Measurements from ENCODE around the gene MOSPD3.

MOSPD3 gene

DNA sequence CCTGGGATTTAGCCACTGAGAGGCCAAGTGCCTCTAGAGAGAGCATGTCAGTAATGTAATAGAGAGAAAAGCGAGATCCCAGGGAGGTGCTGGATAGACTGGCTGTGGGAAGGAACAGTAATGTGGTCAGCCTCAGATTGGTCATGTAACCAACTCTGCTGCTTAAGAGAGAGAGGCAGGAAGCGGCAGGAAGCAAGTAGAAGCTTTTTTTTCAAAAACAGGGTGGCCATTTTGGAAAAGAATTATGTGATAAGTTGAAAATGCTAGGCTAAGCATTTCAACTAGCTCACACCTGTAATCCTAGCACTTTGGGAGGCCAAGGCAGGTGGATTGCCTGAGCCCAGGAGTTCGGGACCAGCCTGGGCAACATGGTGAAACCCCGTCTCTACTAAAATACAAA, 13.9 kb upstream of the MOSPD3 start:
- H3K27me3 ChIP-seq (ENCODE audit: insufficient read depth, low read length) = no peaks in the 10 kb centered on the region
- no peaks in the 10 kb centered on the region for H3K4me1 ChIP-seq (ENCODE audit: control insufficient read depth, insufficient read depth, low read length, unreplicated experiment)
- H3K79me2 ChIP-seq (ENCODE audit: control insufficient read depth, insufficient read depth, low read length, unreplicated experiment) = peaks cover 10% of the 10 kb centered on the region
- no peak overlapping the region for H2AFZ ChIP-seq (ENCODE audit: low read length, unreplicated experiment)
- H3K4me3 ChIP-seq (ENCODE audit: low read depth, low read length) = no peak overlapping the region
- no peak overlapping the region for H3K27ac ChIP-seq (ENCODE audit: low read depth, low read length)
- H3K36me3 ChIP-seq (ENCODE audit: insufficient read depth, low read length) = no peaks in the 10 kb centered on the region

DNA sequence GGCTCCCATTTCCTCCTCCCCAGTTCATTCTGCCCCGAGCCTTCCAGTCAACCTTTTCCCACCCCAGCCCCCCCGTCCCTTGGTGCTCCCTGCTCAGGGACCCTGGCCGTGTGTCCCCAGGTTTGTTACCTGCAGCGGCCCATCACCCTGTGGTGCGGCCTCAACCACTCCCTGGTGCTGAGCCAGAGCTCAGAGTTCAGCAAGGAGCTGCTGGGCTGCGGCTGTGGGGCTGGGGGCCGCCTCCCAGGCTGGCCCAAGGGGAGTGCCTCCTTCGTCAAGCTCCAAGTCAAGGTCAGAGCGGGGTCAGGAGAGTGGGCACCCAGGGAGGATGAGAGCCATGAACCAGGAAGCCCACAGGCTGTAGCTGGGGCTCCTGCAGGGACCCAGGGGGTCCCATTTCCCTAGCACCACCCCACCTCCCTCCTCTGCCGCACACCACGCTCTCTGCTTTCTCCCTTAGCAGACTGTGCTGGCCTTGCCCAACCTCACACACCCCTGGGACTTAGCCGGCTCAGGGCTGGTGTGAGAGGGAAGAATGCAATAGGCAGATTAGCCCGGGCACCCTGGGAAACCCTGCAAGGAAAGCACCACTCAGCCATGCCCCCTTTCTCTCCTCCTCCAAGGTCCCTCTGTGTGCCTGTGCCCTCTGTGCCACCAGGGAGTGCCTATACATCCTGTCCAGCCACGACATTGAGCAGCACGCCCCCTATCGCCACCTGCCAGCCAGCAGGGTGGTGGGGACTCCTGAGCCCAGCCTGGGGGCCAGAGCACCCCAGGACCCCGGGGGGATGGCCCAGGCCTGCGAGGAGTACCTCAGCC, 12.2 kb upstream of the MOSPD3 start:
- H3K4me1 ChIP-seq (ENCODE audit: control insufficient read depth, insufficient read depth, low read length, unreplicated experiment) = no peaks in the 10 kb centered on the region
- peaks cover 15% of the 10 kb centered on the region for H3K79me2 ChIP-seq (ENCODE audit: control insufficient read depth, insufficient read depth, low read length, unreplicated experiment)
- H3K27me3 ChIP-seq (ENCODE audit: insufficient read depth, low read length) = no peaks in the 10 kb centered on the region
- no peaks in the 10 kb centered on the region for H3K36me3 ChIP-seq (ENCODE audit: insufficient read depth, low read length)
- H3K27ac ChIP-seq (ENCODE audit: low read depth, low read length) = no peak overlapping the region
- H2AFZ ChIP-seq (ENCODE audit: low read length, unreplicated experiment) = no peak overlapping the region
- H3K4me3 ChIP-seq (ENCODE audit: low read depth, low read length) = no peak overlapping the region

DNA sequence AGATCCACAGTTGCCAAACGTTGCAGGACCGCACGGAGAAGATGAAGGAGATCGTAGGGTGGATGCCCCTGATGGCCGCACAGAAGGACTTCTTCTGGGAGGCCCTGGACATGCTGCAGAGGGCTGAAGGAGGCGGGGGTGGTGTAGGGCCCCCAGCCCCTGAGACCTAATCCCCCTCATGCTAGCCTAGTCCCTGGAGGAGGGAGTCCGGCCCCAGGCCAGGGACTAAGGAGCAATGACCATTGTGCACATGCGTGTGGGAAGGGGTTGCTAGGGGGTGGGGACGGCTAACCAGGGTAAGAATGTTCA, 11.7 kb upstream of the MOSPD3 start:
- Histone ChIP-seq H3K79me2 (ENCODE audit: control insufficient read depth, insufficient read depth, low read length, unreplicated experiment) (peaks cover 15% of the 10 kb centered on the region), H3K4me3 (ENCODE audit: low read depth, low read length) (no peak overlapping the region), H3K27me3 (ENCODE audit: insufficient read depth, low read length) (no peaks in the 10 kb centered on the region), H2AFZ (ENCODE audit: low read length, unreplicated experiment) (no peak overlapping the region), H3K27ac (ENCODE audit: low read depth, low read length) (no peak overlapping the region), H3K4me1 (ENCODE audit: control insufficient read depth, insufficient read depth, low read length, unreplicated experiment) (no peaks in the 10 kb centered on the region), H3K36me3 (ENCODE audit: insufficient read depth, low read length) (no peaks in the 10 kb centered on the region; the same call in 1 of the 2 replicates)

DNA sequence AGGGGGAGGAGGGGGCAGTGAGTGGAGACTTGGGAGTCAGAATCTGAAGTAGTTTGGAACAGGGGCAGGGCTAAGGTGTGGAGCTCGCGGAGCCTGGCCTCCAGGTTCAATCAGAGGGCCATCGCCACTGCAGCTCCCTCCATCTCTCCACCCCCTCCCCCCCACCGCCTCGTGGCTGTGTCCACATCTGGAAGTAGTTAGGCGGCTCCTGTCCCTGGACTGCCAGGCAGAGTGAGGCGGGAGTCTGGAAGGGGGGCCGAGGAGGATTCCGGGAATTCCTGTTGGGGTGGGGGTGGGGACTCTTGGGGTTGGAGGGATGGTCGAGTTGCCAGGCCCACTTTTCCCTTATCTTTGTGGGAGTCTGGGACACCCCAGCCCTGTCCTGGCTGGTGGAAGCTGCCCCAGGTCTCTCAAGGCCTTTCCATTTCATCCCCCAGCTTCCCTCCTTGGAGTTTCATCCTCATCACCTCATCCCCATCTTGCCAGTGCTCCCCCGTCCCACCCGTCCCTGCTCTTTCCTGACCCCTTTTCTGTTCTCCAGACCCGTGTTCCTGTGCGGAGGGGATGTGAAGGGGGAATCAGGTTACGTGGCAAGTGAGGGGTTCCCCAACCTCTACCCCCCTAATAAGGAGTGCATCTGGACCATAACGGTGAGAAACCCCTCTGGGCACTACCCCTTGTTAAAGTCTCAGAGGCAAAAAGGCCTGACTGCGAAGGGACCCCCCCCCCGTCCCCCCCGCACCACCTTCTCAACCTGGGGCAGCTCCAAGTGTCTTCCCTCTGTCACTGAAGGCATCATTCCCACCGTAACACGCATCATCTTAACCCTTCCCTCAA, 9.2 kb upstream of the MOSPD3 start:
- Histone ChIP-seq H3K27ac (ENCODE audit: low read depth, low read length) (peak overlapping the region; percentile 46), H3K27me3 (ENCODE audit: insufficient read depth, low read length) (no peaks in the 10 kb centered on the region), H3K79me2 (ENCODE audit: control insufficient read depth, insufficient read depth, low read length, unreplicated experiment) (peaks cover 15% of the 10 kb centered on the region), H3K4me1 (ENCODE audit: control insufficient read depth, insufficient read depth, low read length, unreplicated experiment) (peaks cover 8% of the 10 kb centered on the region), H3K36me3 (ENCODE audit: insufficient read depth, low read length) (peaks cover 3% of the 10 kb centered on the region), H3K4me3 (ENCODE audit: low read depth, low read length) (peak overlapping the region; percentile 93), H2AFZ (ENCODE audit: low read length, unreplicated experiment) (no peak overlapping the region)

DNA sequence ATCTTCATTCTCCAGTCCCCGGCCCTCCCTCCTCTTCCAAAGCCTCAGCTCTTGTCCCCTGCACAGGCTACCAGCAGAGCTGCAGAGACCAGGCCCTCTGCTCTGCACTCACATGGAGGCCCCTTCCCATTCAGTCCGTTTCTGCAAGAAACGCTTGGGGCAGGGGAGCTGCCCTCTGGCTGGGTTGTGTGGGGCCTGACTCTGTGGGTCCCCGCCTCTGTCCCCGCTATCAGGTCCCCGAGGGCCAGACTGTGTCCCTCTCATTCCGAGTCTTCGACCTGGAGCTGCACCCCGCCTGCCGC, 8.7 kb upstream of the MOSPD3 start:
- H3K27me3 ChIP-seq (ENCODE audit: insufficient read depth, low read length) = no peaks in the 10 kb centered on the region
- H3K36me3 ChIP-seq (ENCODE audit: insufficient read depth, low read length) = peaks cover 3% of the 10 kb centered on the region
- peak overlapping the region; percentile 93 for H3K4me3 ChIP-seq (ENCODE audit: low read depth, low read length)
- H3K27ac ChIP-seq (ENCODE audit: low read depth, low read length) = peak overlapping the region; percentile 46; the same call in 1 of the 2 replicates
- H3K4me1 ChIP-seq (ENCODE audit: control insufficient read depth, insufficient read depth, low read length, unreplicated experiment) = peaks cover 8% of the 10 kb centered on the region
- peak overlapping the region; percentile 35 for H2AFZ ChIP-seq (ENCODE audit: low read length, unreplicated experiment)
- H3K79me2 ChIP-seq (ENCODE audit: control insufficient read depth, insufficient read depth, low read length, unreplicated experiment) = peaks cover 15% of the 10 kb centered on the region

DNA sequence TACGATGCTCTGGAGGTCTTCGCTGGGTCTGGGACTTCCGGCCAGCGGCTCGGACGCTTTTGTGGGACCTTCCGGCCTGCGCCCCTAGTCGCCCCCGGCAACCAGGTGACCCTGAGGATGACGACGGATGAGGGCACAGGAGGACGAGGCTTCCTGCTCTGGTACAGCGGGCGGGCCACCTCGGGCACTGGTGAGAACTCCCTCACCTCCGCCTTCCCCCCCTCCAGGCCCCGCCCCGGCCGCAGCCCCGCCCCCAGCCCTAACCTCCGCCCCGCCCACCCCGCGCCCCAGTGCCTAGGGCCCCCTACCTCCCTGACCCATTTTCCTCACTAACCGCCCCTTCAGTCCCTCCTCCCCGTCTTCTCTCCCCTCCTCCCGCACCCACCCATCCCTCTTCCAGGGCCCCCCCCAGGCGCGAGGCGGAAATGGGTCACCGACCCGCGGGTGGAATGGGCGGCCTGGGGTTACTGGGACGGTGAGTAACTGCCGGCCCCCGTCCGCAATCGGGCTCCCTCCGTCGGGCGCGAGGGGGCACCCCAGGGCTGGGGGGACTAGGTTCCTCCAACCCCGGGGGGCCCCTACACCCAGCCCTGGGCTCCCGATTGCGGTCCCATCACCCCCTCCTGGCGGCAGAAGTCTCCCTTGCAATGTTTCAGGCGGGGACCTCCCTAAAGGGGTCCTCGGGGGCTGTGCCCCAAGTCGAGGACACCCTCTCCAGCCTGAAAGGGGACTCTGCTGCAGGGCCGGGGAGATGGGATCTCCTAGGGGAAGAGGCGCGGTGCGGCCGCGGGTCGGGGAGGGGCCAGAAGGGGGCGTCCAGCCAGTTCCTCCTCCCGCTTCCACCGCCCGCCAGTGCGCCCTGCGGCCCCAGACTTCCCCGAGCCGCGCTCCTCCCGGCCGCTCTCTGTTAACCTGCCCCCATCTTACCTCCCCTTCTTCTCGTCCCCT, 8.0 kb upstream of the MOSPD3 start:
- H3K27me3 ChIP-seq (ENCODE audit: insufficient read depth, low read length) = no peaks in the 10 kb centered on the region
- peaks cover 15% of the 10 kb centered on the region for H3K79me2 ChIP-seq (ENCODE audit: control insufficient read depth, insufficient read depth, low read length, unreplicated experiment)
- H3K4me1 ChIP-seq (ENCODE audit: control insufficient read depth, insufficient read depth, low read length, unreplicated experiment) = peaks cover 8% of the 10 kb centered on the region
- 0 out of 2 replicates have a peak overlapping the region, but pooled peaks have one; percentile 46 for H3K27ac ChIP-seq (ENCODE audit: low read depth, low read length)
- H2AFZ ChIP-seq (ENCODE audit: low read length, unreplicated experiment) = peak overlapping the region; percentile 35
- H3K36me3 ChIP-seq (ENCODE audit: insufficient read depth, low read length) = peaks cover 3% of the 10 kb centered on the region
- H3K4me3 ChIP-seq (ENCODE audit: low read depth, low read length) = peak overlapping the region; percentile 93

DNA sequence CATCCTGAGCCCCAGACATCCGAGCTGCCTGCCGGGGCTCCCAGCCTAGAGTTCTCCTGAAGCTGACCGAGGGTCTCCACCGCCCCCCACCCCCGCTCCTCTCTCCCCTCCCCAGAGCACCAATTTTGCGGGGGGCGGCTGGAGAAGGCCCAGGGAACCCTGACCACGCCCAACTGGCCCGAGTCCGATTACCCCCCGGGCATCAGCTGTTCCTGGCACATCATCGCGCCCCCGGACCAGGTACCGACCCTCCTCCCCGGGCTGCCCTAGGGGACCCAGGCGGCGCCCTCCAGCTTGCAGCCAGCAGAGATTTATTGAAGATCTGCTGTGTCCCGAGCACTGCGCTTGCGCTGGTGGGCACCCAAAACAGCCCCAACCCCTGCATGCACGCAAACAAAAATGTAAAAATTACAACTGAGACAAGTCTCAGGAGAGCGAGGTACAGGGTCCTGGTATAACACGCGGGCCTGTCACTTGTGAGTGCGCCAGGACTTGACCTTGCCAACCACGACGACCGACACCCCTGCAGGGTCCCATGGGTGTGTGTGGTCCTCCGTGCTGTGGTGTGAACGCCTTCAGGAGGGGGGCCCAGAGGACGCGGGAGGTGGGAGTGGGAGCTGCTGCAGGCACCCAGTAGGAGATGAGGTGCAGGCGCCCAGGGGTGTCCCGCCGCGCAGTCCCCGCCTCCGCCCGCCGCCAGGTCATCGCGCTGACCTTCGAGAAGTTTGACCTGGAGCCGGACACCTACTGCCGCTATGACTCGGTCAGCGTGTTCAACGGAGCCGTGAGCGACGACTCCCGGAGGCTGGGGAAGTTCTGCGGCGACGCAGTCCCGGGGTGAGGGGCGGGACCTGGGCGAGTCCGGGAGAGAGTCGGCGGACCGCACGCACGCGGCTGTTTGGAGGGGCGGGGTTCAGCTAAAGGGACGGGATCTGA, 7.1 kb upstream of the MOSPD3 start:
- Histone ChIP-seq H2AFZ (ENCODE audit: low read length, unreplicated experiment) (no peak overlapping the region), H3K27ac (ENCODE audit: low read depth, low read length) (no peak overlapping the region), H3K4me1 (ENCODE audit: control insufficient read depth, insufficient read depth, low read length, unreplicated experiment) (peaks cover 8% of the 10 kb centered on the region), H3K36me3 (ENCODE audit: insufficient read depth, low read length) (peaks cover 3% of the 10 kb centered on the region), H3K27me3 (ENCODE audit: insufficient read depth, low read length) (no peaks in the 10 kb centered on the region), H3K79me2 (ENCODE audit: control insufficient read depth, insufficient read depth, low read length, unreplicated experiment) (peaks cover 15% of the 10 kb centered on the region), H3K4me3 (ENCODE audit: low read depth, low read length) (peak overlapping the region; percentile 93)

DNA sequence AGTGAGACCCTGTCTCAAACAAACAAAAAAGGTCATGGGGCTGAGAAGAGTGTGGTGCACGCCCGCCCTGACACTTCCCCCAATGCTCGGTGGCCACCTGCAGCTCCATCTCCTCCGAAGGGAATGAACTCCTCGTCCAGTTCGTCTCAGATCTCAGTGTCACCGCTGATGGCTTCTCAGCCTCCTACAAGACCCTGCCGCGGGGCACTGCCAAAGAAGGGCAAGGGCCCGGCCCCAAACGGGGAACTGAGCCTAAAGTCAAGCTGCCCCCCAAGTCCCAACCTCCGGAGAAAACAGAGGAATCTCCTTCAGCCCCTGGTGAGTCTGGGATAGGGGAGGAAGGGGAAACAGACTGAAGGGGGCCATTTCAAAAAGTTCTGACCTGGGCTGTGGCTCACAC, 6.0 kb upstream of the MOSPD3 start:
- no peak overlapping the region for H3K27ac ChIP-seq (ENCODE audit: low read depth, low read length)
- H3K27me3 ChIP-seq (ENCODE audit: insufficient read depth, low read length) = no peaks in the 10 kb centered on the region
- no peak overlapping the region for H3K4me3 ChIP-seq (ENCODE audit: low read depth, low read length)
- peaks cover 15% of the 10 kb centered on the region for H3K79me2 ChIP-seq (ENCODE audit: control insufficient read depth, insufficient read depth, low read length, unreplicated experiment)
- H3K4me1 ChIP-seq (ENCODE audit: control insufficient read depth, insufficient read depth, low read length, unreplicated experiment) = peaks cover 8% of the 10 kb centered on the region
- no peak overlapping the region for H2AFZ ChIP-seq (ENCODE audit: low read length, unreplicated experiment)
- peaks cover 3% of the 10 kb centered on the region for H3K36me3 ChIP-seq (ENCODE audit: insufficient read depth, low read length)

DNA sequence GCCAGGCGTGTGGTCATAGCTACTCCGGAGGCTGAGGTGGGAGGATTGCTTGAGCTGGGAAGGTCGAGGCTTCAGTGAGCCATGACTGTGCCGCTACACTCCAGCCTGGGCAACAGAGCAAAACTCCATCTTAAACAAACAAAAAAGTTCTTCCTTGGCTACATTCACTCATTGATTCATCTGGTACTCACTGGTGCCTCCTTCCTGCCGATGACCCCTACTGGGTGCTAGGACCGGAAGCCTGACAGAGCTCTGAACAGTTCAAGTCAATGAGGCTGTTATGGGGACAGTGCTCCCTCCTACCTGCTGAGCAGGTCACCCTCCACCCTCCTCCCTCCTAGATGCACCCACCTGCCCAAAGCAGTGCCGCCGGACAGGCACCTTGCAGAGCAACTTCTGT, 5.2 kb upstream of the MOSPD3 start:
- Histone ChIP-seq H3K27ac (ENCODE audit: low read depth, low read length) (no peak overlapping the region), H3K4me3 (ENCODE audit: low read depth, low read length) (no peak overlapping the region), H3K27me3 (ENCODE audit: insufficient read depth, low read length) (no peaks in the 10 kb centered on the region), H3K36me3 (ENCODE audit: insufficient read depth, low read length) (peaks cover 3% of the 10 kb centered on the region), H3K4me1 (ENCODE audit: control insufficient read depth, insufficient read depth, low read length, unreplicated experiment) (peaks cover 8% of the 10 kb centered on the region), H3K79me2 (ENCODE audit: control insufficient read depth, insufficient read depth, low read length, unreplicated experiment) (peaks cover 15% of the 10 kb centered on the region), H2AFZ (ENCODE audit: low read length, unreplicated experiment) (no peak overlapping the region)
